ENCODE measurements around the gene PANX2. TPM values are rescaled to one million over a fixed set of nuclear protein-coding genes. Genes with fewer than 3 reads are reported as not detected.

The PANX2 gene
- total and polyA plus RNA-seq, 2 of the 13 experiments (the other 11 are each of a cell fraction or from before 2014, with no cell fraction given) = 0.15 to 1.1 TPM

GRCh38 chr22:50200461-50201190, 30.1 kb downstream of the PANX2 start, which contains the start of gene SELENOO (continued):
- TF ChIP-seq HNF1A (IDR thresholded peaks at IDR 0.05; ENCODE audit: low read depth) = no peak
- TF ChIP-seq HNF1A (CRISPR knock-in tag; IDR thresholded peaks at IDR 0.05; ENCODE audit: borderline replicate concordance) = no peak
- no peak for TF ChIP-seq SNAPC5 (CRISPR knock-in tag; IDR thresholded peaks at IDR 0.05; ENCODE audit: borderline replicate concordance)
- TF ChIP-seq ZSCAN31 (CRISPR knock-in tag; IDR thresholded peaks at IDR 0.05; ENCODE audit: low read depth) = no peak
- TF ChIP-seq TFDP1 (CRISPR knock-in tag; IDR thresholded peaks at IDR 0.05; ENCODE audit: borderline replicate concordance) = no peak
- TF ChIP-seq FOSL2 (CRISPR knock-in tag; IDR thresholded peaks at IDR 0.05) = no peak
- no peak for TF ChIP-seq FOXP4 (CRISPR knock-in tag; IDR thresholded peaks at IDR 0.05)
- no peak; the same call in 1 of the 2 replicates for TF ChIP-seq ZNF674 (CRISPR knock-in tag; IDR thresholded peaks at IDR 0.05; ENCODE audit: low read depth)
- TF ChIP-seq CREBL2 (CRISPR knock-in tag; IDR thresholded peaks at IDR 0.05; ENCODE audit: borderline replicate concordance) = no peak
- TF ChIP-seq SMC3 (IDR thresholded peaks at IDR 0.05; ENCODE audit: low read length) = no peak
- no peak for TF ChIP-seq HMG20B (CRISPR knock-in tag; conservative IDR thresholded peaks at IDR 0.05)
- TF ChIP-seq ATF5 (CRISPR knock-in tag; IDR thresholded peaks at IDR 0.05; ENCODE audit: low read depth) = no peak
- no peak for TF ChIP-seq ZBTB7B (CRISPR knock-in tag; IDR thresholded peaks at IDR 0.05)
- TF ChIP-seq ZNF501 (CRISPR knock-in tag; IDR thresholded peaks at IDR 0.05) = no peak
- TF ChIP-seq SYNCRIP (IDR thresholded peaks at IDR 0.05; ENCODE audit: insufficient read depth, low read depth, low read length) = no peak
- TF ChIP-seq POGZ (CRISPR knock-in tag; IDR thresholded peaks at IDR 0.05) = no peak
- no peak for TF ChIP-seq SALL2 (CRISPR knock-in tag; IDR thresholded peaks at IDR 0.05)
- TF ChIP-seq PPARG (CRISPR knock-in tag; conservative IDR thresholded peaks at IDR 0.05) = no peak
- no peak for TF ChIP-seq ATF2 (CRISPR knock-in tag; IDR thresholded peaks at IDR 0.05)
- TF ChIP-seq SUZ12 (IDR thresholded peaks at IDR 0.05; ENCODE audit: low read depth, low read length) = no peak

Data from HepG2 (cell line).